Sigmoid colon (tissue), 7 donors: ENCODE data around the gene EIF3D. TPM values are rescaled to one million over a fixed set of nuclear protein-coding genes. Genes with fewer than 3 reads are reported as not detected.
"Not testable (repeated sequence)": the region's sequence is repeated elsewhere in the genome, so short reads cannot be mapped to it uniquely, and the experiment has no call there.

Experiments used
- DNase-seq: peaks from one replicate; pipeline ENCODE4 v3.0.0-alpha.2; 2019
- H3K27ac ChIP-seq, 4 donors: fragments of 200-600 bp; sonication (generic); one replicate each; pipeline ENCODE4 v1.5.1; 2016 to 2019; ENCODE audit warnings: mild to moderate bottlenecking in 1 of 4
- H3K27me3 ChIP-seq, 3 donors: fragments of 200-600 bp; sonication (generic); one replicate each; pipeline ENCODE4 v1.5.1; 2019; ENCODE audit warnings: mild to moderate bottlenecking in 1 of 3
- H3K36me3 ChIP-seq, 4 donors: fragments of 200-600 bp; sonication (generic); one replicate each; pipeline ENCODE4 v1.5.1; 2016 to 2019
- H3K4me1 ChIP-seq, 4 donors: fragments of 200-600 bp; sonication (generic); one replicate each; pipeline ENCODE4 v1.5.1; 2017 to 2019
- H3K4me3 ChIP-seq, 4 donors: fragments of 200-600 bp; sonication (generic); one replicate each; pipeline ENCODE4 v1.5.1; 2017 to 2019; ENCODE audit warnings: mild to moderate bottlenecking in 2 of 4, moderate library complexity in 1 of 4
- H3K9me3 ChIP-seq, 4 donors: fragments of 200-600 bp in 3 of 4; sonication (generic) in 3 of 4; one replicate each; pipeline versions ENCODE4 v1.5.1 to v1.6.1; 2013 to 2019
- EP300 ChIP-seq, 4 donors: sonication (generic); formaldehyde crosslinking; IDR thresholded peaks; one replicate each; pipeline ENCODE4 v1.6.1; 2017; ENCODE audit warnings: antibody characterized with exemption in 4 of 4
- POLR2A ChIP-seq, 2 donors: fragments of 450-650 bp; IDR thresholded peaks; one replicate each; pipeline ENCODE4 v1.6.1; 2016; ENCODE audit warnings: antibody characterized with exemption in 2 of 2, mild to moderate bottlenecking in 2 of 2, moderate library complexity in 2 of 2
- POLR2AphosphoS5 ChIP-seq, 4 donors: sonication (generic); formaldehyde crosslinking; IDR thresholded peaks; one replicate each; pipeline ENCODE4 v1.6.1; 2017; ENCODE audit warnings: antibody characterized with exemption in 4 of 4
- WGBS, 2 donors: extraction: QIAGEN DNeasy Blood & Tissue Kit; methylation state at CpG; one replicate each; pipeline ENCODE4 v1.1.7; 2013; 5-methylcytosine and 5-hydroxymethylcytosine counted together
- intact Hi-C: fragments of 100-400 bp; cut with DNase I; formaldehyde crosslinking; loops from one replicate; pipeline ENCODE4 v1.15.1; 2023
- polyA plus RNA-seq, 3 donors: library from polyadenylated mRNA; stranded (reverse); fragments of 200-250 nt; gene quantifications; one replicate each; pipeline ENCODE4 v1.2.3, GENCODE V29; 2013
- total RNA-seq, 4 donors: library from RNA; depleted of rRNA; stranded (reverse); fragments of >200 nt; gene quantifications; one replicate each; pipeline ENCODE4 v1.1.0, GENCODE V29; 2016
- TF ChIP-seq, protein P1 (sequence below), 4 experiments: fragments of 450-650 bp in 3 of 4; fragments of 200-600 bp in 1 of 4; IDR thresholded peaks; one replicate each; pipeline ENCODE4 v1.5.1; 2016 to 2019; ENCODE audit warnings: antibody characterized with exemption in 4 of 4, mild to moderate bottlenecking in 3 of 4, moderate library complexity in 2 of 4
- donor health status: healthy with polysubstance abuse.
- donor health status: Bipolar disorder and iron deficiency.
- donor health status: healthy.

Gene EIF3D
- total and polyA plus RNA-seq, 7 donors = 130 to 376 (median 260) TPM

DNA sequence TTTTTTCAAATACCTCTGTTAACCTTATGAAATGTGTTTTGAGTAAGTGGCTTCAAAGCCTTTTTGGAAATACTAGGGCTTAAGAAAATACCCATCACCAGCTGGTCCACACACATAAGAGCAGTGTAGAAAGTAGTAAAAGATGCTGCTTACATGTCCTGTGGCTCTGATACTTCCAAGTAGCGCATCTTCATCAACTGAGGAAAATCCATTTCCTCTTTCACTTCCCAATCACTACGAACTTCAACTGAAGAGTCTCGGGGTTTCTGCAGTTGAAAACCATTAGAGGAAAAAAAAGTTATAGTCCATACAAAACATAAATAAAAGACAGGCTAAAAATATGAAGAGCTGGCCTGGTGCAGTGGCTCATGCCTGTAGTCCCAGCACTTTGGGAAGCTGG, 8.5 kb downstream of the EIF3D start:
- DNase-seq = no peak
- Histone ChIP-seq H3K27me3 (no peaks in the 10 kb centered on the region), H3K36me3 (peaks cover 74 to 100% (median 98%) of the 10 kb centered on the region in 4 donors), H3K9me3 (no peaks in the 10 kb centered on the region), H3K4me1 (no peaks in the 10 kb centered on the region), H3K4me3 (no peak overlapping the region), H3K27ac (no peak overlapping the region)
- 80 to 88% methylated on average over 3 of the region's 3 CpGs for WGBS, 2 donors
- TF ChIP-seq, protein P1, sequence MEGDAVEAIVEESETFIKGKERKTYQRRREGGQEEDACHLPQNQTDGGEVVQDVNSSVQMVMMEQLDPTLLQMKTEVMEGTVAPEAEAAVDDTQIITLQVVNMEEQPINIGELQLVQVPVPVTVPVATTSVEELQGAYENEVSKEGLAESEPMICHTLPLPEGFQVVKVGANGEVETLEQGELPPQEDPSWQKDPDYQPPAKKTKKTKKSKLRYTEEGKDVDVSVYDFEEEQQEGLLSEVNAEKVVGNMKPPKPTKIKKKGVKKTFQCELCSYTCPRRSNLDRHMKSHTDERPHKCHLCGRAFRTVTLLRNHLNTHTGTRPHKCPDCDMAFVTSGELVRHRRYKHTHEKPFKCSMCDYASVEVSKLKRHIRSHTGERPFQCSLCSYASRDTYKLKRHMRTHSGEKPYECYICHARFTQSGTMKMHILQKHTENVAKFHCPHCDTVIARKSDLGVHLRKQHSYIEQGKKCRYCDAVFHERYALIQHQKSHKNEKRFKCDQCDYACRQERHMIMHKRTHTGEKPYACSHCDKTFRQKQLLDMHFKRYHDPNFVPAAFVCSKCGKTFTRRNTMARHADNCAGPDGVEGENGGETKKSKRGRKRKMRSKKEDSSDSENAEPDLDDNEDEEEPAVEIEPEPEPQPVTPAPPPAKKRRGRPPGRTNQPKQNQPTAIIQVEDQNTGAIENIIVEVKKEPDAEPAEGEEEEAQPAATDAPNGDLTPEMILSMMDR (IDR thresholded peaks at IDR 0.05) = no peak
- no peak for TF ChIP-seq POLR2AphosphoS5 (IDR thresholded peaks at IDR 0.05)
- TF ChIP-seq POLR2A (IDR thresholded peaks at IDR 0.05) = no peak
- TF ChIP-seq EP300 (IDR thresholded peaks at IDR 0.05) = no peak
- intact Hi-C loops = no loop called here

DNA sequence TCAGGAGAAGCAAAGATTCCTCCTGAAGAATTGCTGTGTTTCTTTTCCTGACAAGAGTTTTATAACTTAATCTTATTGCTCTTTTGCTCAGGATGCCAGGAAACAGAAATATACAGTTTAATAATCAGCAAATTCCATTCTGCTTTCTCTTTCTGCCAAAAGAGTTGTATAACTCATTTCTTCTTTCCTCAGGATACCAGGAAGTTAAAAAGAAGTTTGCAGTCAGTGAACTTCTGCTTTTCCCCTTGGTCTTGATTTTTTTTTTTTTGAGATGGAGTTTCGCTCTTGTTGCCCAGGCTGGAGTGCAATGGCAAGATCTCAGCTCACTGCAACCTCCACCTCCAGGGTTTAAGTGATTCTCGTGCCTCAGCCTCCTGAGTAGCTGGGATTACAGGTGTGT, 9.1 kb downstream of the EIF3D start:
- H3K27ac ChIP-seq, H3K9me3 ChIP-seq, DNase-seq, H3K4me1 ChIP-seq, H3K27me3 ChIP-seq, H3K4me3 ChIP-seq, intact Hi-C loops: not testable (repeated sequence)
- H3K36me3 ChIP-seq = peaks cover 71 to 100% (median 98%) of the 10 kb centered on the region in 4 donors
- 89 to 93% methylated on average over 2 of the region's 2 CpGs for WGBS, 2 donors

DNA sequence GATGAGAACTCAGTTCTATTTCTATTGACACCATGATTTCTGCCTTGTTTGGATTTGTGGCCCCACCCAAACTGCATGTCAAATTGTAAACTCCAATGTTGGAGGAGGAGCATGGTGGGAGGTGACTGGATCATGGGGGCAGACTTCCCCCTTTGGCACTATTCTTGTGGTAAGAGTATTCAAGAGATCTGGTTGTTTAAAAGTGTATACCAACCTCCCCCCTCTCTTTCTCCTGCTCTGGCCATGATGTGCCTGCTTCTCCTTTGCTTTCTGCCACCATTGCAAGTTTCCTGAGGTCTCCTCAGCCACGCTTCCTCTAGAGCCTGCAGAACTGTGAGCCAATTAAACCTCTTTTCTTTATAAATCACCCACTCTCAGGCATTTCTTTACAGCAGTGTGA, 14.2 kb downstream of the EIF3D start:
- no peak overlapping the region for H3K4me3 ChIP-seq
- 88 to 96% methylated on average over 1 of the region's 1 CpG for WGBS, 2 donors
- no peaks in the 10 kb centered on the region for H3K27me3 ChIP-seq
- H3K36me3 ChIP-seq = peaks cover 48 to 95% (median 83%) of the 10 kb centered on the region in 4 donors
- no peaks in the 10 kb centered on the region for H3K9me3 ChIP-seq
- no peak for DNase-seq
- no peak for TF ChIP-seq POLR2A (IDR thresholded peaks at IDR 0.05)
- no peak for TF ChIP-seq EP300 (IDR thresholded peaks at IDR 0.05)
- no peak for TF ChIP-seq POLR2AphosphoS5 (IDR thresholded peaks at IDR 0.05)
- TF ChIP-seq, protein P1 (IDR thresholded peaks at IDR 0.05) = no peak
- peaks cover 0 to 10% (median 5%) of the 10 kb centered on the region in 4 donors for H3K4me1 ChIP-seq
- intact Hi-C loops = no loop called here
- H3K27ac ChIP-seq = no peak overlapping the region

DNA sequence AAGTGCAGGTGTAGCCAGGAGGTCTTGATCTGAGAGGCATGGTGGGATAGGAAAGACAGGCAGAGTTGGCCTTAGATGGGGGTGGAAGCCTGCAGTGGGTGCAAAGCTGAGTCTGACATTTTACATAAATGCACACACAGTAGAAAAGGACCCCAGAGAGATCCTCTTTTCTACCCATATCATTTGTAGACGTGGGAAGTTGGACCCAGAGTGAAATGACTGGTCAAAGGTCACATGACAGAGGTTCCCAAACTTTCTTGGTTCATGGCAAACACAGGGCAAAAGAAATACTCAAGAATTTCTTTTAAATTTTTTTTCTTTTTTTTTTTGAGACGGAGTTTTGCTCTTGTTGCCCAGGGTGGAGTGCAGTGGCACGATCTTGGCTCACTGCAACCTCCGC, 16.0 kb downstream of the EIF3D start:
- Histone ChIP-seq H3K4me1 (peaks cover 0 to 10% (median 5%) of the 10 kb centered on the region in 4 donors), H3K27ac (no peak overlapping the region), H3K36me3 (peaks cover 37 to 77% (median 66%) of the 10 kb centered on the region in 4 donors), H3K27me3 (no peaks in the 10 kb centered on the region), H3K9me3 (no peaks in the 10 kb centered on the region), H3K4me3 (no peak overlapping the region)
- intact Hi-C loops = no loop called here
- no peak for TF ChIP-seq EP300 (IDR thresholded peaks at IDR 0.05)
- TF ChIP-seq, protein P1 (IDR thresholded peaks at IDR 0.05) = no peak
- no peak for TF ChIP-seq POLR2A (IDR thresholded peaks at IDR 0.05)
- no peak for TF ChIP-seq POLR2AphosphoS5 (IDR thresholded peaks at IDR 0.05)
- no peak for DNase-seq
- whole genome bisulfite sequencing, 2 donors = 79 to 85% methylated on average over 4 of the region's 4 CpGs

DNA sequence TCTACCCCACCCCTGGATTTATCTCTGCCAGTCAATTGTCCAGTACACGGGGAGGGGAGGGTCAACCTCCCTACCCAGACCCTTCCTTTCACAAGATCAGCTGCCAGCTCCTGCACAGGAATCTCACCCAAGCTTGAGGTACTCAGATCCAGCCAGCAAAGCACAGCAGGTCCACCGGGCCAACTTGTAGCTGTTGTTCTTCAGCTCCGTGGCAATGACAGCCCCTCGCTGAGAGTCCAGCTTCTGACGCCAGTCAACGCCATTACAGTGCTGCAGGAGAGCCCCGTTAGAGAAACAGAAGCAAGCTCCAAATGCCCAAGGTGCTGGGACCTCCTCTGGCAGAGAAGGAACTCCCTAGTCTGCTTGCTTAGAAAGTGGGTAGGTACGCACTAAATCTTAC, 16.6 kb downstream of the EIF3D start:
- intact Hi-C loops = no loop called here
- Histone ChIP-seq H3K4me3 (no peak overlapping the region), H3K4me1 (peaks cover 0 to 14% (median 7%) of the 10 kb centered on the region in 4 donors), H3K9me3 (no peaks in the 10 kb centered on the region), H3K27me3 (no peaks in the 10 kb centered on the region), H3K27ac (no peak overlapping the region), H3K36me3 (peaks cover 33 to 70% (median 60%) of the 10 kb centered on the region in 4 donors)
- no peak for DNase-seq
- TF ChIP-seq, protein P1 (IDR thresholded peaks at IDR 0.05) = no peak
- TF ChIP-seq POLR2AphosphoS5 (IDR thresholded peaks at IDR 0.05) (no peak), EP300 (IDR thresholded peaks at IDR 0.05) (no peak), POLR2A (IDR thresholded peaks at IDR 0.05) (no peak)
- 93 to 97% methylated on average over 8 of the region's 8 CpGs for WGBS, 2 donors
